Measurements from ENCODE around the gene FRAS1. TPM values are rescaled to one million over a fixed set of nuclear protein-coding genes. Genes with fewer than 3 reads are reported as not detected.
"Not testable (repeated sequence)": the region's sequence is repeated elsewhere in the genome, so short reads cannot be mapped to it uniquely, and the experiment has no call there.

FRAS1 gene
- total RNA-seq, 2 experiments from 2014 or later, result 0.23 to 0.53 TPM

GRCh38 chr4:78496021-78496643, 439.0 kb downstream of the FRAS1 start:
- POLR2A ChIA-PET, result no interaction called here
- Mint-ChIP-seq H3K9me3 (no peaks in the 10 kb centered on the region), H3K36me3 (peaks cover 1% of the 10 kb centered on the region), H3K27me3 (peaks cover 8% of the 10 kb centered on the region), H3K4me3 (no peak overlapping the region), H3K4me1 (no peaks in the 10 kb centered on the region), H3K27ac (no peak overlapping the region)
- ATAC-seq (ENCODE audit: low read depth) (no peak), DNase-seq (no peak)

- H3K36me3 Mint-ChIP-seq; H3K4me1 Mint-ChIP-seq; H3K27ac Mint-ChIP-seq; H3K4me3 Mint-ChIP-seq; ATAC-seq (ENCODE audit: low read depth); H3K9me3 Mint-ChIP-seq; DNase-seq; POLR2A ChIA-PET: not testable (repeated sequence)
- peaks cover 10% of the 10 kb centered on the region for H3K27me3 Mint-ChIP-seq
Measured at GRCh38 chr4:78506260-78506659, 449.1 kb downstream of the FRAS1 start.

GRCh38 chr4:78509043-78509442, 451.9 kb downstream of the FRAS1 start:
- H3K27me3 Mint-ChIP-seq, result peaks cover 8% of the 10 kb centered on the region
- H3K36me3 Mint-ChIP-seq, result no peaks in the 10 kb centered on the region
- ATAC-seq (ENCODE audit: low read depth) (no peak), DNase-seq (no peak)
- H3K9me3 Mint-ChIP-seq, result no peaks in the 10 kb centered on the region
- no peak overlapping the region for H3K27ac Mint-ChIP-seq
- H3K4me3 Mint-ChIP-seq, result no peak overlapping the region
- POLR2A ChIA-PET, result no interaction called here
- no peaks in the 10 kb centered on the region for H3K4me1 Mint-ChIP-seq

GRCh38 chr4:78510108-78510507, 453.0 kb downstream of the FRAS1 start:
- DNase-seq, result no peak
- Mint-ChIP-seq H3K9me3 (no peaks in the 10 kb centered on the region), H3K4me1 (no peaks in the 10 kb centered on the region), H3K27ac (no peak overlapping the region), H3K4me3 (no peak overlapping the region), H3K36me3 (no peaks in the 10 kb centered on the region), H3K27me3 (peaks cover 5% of the 10 kb centered on the region)
- POLR2A ChIA-PET, result no interaction called here
- ATAC-seq (ENCODE audit: low read depth), result no peak

- Mint-ChIP-seq H3K27me3 (peaks cover 5% of the 10 kb centered on the region), H3K4me1 (no peaks in the 10 kb centered on the region), H3K27ac (no peak overlapping the region), H3K4me3 (no peak overlapping the region), H3K9me3 (no peaks in the 10 kb centered on the region), H3K36me3 (no peaks in the 10 kb centered on the region)
- no peak for ATAC-seq (ENCODE audit: low read depth)
- DNase-seq, result no peak
- POLR2A ChIA-PET, result no interaction called here
Measured at GRCh38 chr4:78510681-78511080, 453.6 kb downstream of the FRAS1 start.

- Mint-ChIP-seq H3K27me3 (peaks cover 5% of the 10 kb centered on the region), H3K36me3 (no peaks in the 10 kb centered on the region), H3K27ac (no peak overlapping the region), H3K9me3 (no peaks in the 10 kb centered on the region), H3K4me3 (no peak overlapping the region), H3K4me1 (no peaks in the 10 kb centered on the region)
- ATAC-seq (ENCODE audit: low read depth), result no peak
- no peak for DNase-seq
- POLR2A ChIA-PET, result interaction anchor here (0.6 kb wide), 1 partner anchor 419 kb away, joined by 3 read pairs; no protein-coding TSS in a partner anchor
Measured at GRCh38 chr4:78512357-78512920, 455.3 kb downstream of the FRAS1 start.

GRCh38 chr4:78513411-78513975, 456.4 kb downstream of the FRAS1 start:
- no peak for ATAC-seq (ENCODE audit: low read depth)
- H3K27ac Mint-ChIP-seq, result no peak overlapping the region
- no peaks in the 10 kb centered on the region for H3K9me3 Mint-ChIP-seq
- H3K4me3 Mint-ChIP-seq, result no peak overlapping the region
- POLR2A ChIA-PET, result no interaction called here
- H3K36me3 Mint-ChIP-seq, result no peaks in the 10 kb centered on the region
- no peak for DNase-seq
- no peaks in the 10 kb centered on the region for H3K4me1 Mint-ChIP-seq
- H3K27me3 Mint-ChIP-seq, result peaks cover 5% of the 10 kb centered on the region

GRCh38 chr4:78517050-78517652, 460.0 kb downstream of the FRAS1 start:
- H3K27ac Mint-ChIP-seq, result no peak overlapping the region
- POLR2A ChIA-PET, result no interaction called here
- no peaks in the 10 kb centered on the region for H3K36me3 Mint-ChIP-seq
- H3K4me1 Mint-ChIP-seq, result no peaks in the 10 kb centered on the region
- no peak overlapping the region for H3K4me3 Mint-ChIP-seq
- no peak for DNase-seq
- H3K9me3 Mint-ChIP-seq, result no peaks in the 10 kb centered on the region
- ATAC-seq (ENCODE audit: low read depth), result no peak
- H3K27me3 Mint-ChIP-seq, result peaks cover 19% of the 10 kb centered on the region

- no peaks in the 10 kb centered on the region for H3K9me3 Mint-ChIP-seq
- H3K27me3 Mint-ChIP-seq, result peaks cover 19% of the 10 kb centered on the region
- H3K4me3 Mint-ChIP-seq, result no peak overlapping the region
- H3K4me1 Mint-ChIP-seq, result no peaks in the 10 kb centered on the region
- DNase-seq (no peak), ATAC-seq (ENCODE audit: low read depth) (no peak)
- POLR2A ChIA-PET, result no interaction called here
- H3K27ac Mint-ChIP-seq, result no peak overlapping the region
- no peaks in the 10 kb centered on the region for H3K36me3 Mint-ChIP-seq
Measured at GRCh38 chr4:78518561-78518960, 461.4 kb downstream of the FRAS1 start.

GRCh38 chr4:78519962-78520361, 462.8 kb downstream of the FRAS1 start:
- Mint-ChIP-seq H3K27ac (no peak overlapping the region), H3K4me3 (no peak overlapping the region), H3K27me3 (peaks cover 30% of the 10 kb centered on the region), H3K9me3 (no peaks in the 10 kb centered on the region), H3K4me1 (no peaks in the 10 kb centered on the region), H3K36me3 (peaks cover 2% of the 10 kb centered on the region)
- DNase-seq (no peak), ATAC-seq (ENCODE audit: low read depth) (no peak)
- POLR2A ChIA-PET, result no interaction called here

GRCh38 chr4:78520808-78521226, 463.7 kb downstream of the FRAS1 start:
- H3K4me1 Mint-ChIP-seq, result no peaks in the 10 kb centered on the region
- H3K27me3 Mint-ChIP-seq, result peaks cover 33% of the 10 kb centered on the region
- DNase-seq, result no peak
- no peak overlapping the region for H3K4me3 Mint-ChIP-seq
- no peaks in the 10 kb centered on the region for H3K9me3 Mint-ChIP-seq
- no peak overlapping the region for H3K27ac Mint-ChIP-seq
- peaks cover 2% of the 10 kb centered on the region for H3K36me3 Mint-ChIP-seq
- POLR2A ChIA-PET, result no interaction called here
- no peak for ATAC-seq (ENCODE audit: low read depth)

- no peak overlapping the region for H3K4me3 Mint-ChIP-seq
Measured at GRCh38 chr4:78524009-78524408, 466.9 kb downstream of the FRAS1 start.

GRCh38 chr4:78525559-78525958, 468.4 kb downstream of the FRAS1 start:
- no peak for ATAC-seq (ENCODE audit: low read depth)
- peaks cover 25% of the 10 kb centered on the region for H3K27me3 Mint-ChIP-seq
- peaks cover 2% of the 10 kb centered on the region for H3K36me3 Mint-ChIP-seq
- no peaks in the 10 kb centered on the region for H3K4me1 Mint-ChIP-seq
- H3K9me3 Mint-ChIP-seq, result no peaks in the 10 kb centered on the region
- POLR2A ChIA-PET, result no interaction called here
- DNase-seq, result no peak
- no peak overlapping the region for H3K27ac Mint-ChIP-seq
- H3K4me3 Mint-ChIP-seq, result no peak overlapping the region

More at GRCh38 chr4:78524009-78524408, 466.9 kb downstream of the FRAS1 start:
- DNase-seq, result no peak
- Mint-ChIP-seq H3K4me1 (no peaks in the 10 kb centered on the region), H3K27ac (no peak overlapping the region), H3K27me3 (peaks cover 34% of the 10 kb centered on the region), H3K36me3 (peaks cover 2% of the 10 kb centered on the region), H3K9me3 (no peaks in the 10 kb centered on the region)
- POLR2A ChIA-PET, result no interaction called here
- no peak for ATAC-seq (ENCODE audit: low read depth)

GRCh38 chr4:78527103-78527502, 470.0 kb downstream of the FRAS1 start:
- Mint-ChIP-seq H3K9me3 (peaks cover 2% of the 10 kb centered on the region), H3K4me3 (no peak overlapping the region), H3K36me3 (peaks cover 4% of the 10 kb centered on the region), H3K4me1 (no peaks in the 10 kb centered on the region), H3K27ac (no peak overlapping the region), H3K27me3 (peaks cover 16% of the 10 kb centered on the region)
- POLR2A ChIA-PET, result no interaction called here
- ATAC-seq (ENCODE audit: low read depth) (no peak), DNase-seq (no peak)

Measured in activated naive CD8-positive, alpha-beta T cell treated with anti-CD3 and anti-CD28 coated beads, Interleukin-2, amount 10 ng/mL, durations not matched to agents 7 days and 5 days (primary cell).